Measurements from ENCODE around the gene ZNF474. TPM values are rescaled to one million over a fixed set of nuclear protein-coding genes. Genes with fewer than 3 reads are reported as not detected.

ZNF474 gene
- total and polyA plus RNA-seq, 5 experiments from 2014 or later = 0.42 to 0.47 TPM; not detected in 3

DNA sequence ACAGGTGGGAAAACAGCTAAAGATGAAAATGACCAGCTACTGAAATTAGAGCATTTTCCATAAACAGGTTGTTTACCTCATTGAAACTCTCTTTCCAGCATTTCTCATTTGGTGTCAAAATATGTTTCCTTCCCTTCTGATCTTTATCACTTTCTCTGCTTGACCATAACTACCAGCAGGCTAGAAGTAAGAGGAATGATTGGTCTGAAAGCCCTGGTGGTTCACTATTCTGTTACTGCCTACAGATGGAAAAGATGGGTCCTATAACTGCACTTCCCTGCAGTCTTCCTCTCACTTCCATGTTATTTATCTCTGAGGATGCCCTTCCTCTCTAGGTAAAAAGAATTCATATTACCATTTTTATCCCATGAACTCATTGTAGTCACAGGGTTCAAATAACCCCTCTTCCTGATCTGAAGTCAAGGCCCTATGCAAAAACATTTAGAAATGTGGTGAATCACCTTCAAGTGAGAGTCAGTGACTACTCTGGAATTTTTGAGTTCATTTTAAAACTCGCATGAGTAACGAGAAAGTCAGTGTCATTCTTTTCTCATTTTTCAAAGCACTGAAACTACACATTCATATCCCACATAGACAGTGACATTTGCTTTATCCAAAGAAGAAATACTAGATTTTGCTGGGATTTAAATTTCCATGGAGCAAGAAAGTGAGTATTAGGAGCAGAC, 51.7 kb downstream of the ZNF474 start:
- DNase-seq (no peak), ATAC-seq (no peak)
- H3K9me3 Mint-ChIP-seq = peaks cover 0 to 3% (median 0%) of the 10 kb centered on the region in 9 donors
- H3K36me3 Mint-ChIP-seq = no peaks in the 10 kb centered on the region
- POLR2A ChIA-PET = no interaction called here
- H3K4me3 Mint-ChIP-seq = no peak overlapping the region
- H3K27ac Mint-ChIP-seq = no peak overlapping the region
- no peaks in the 10 kb centered on the region for H3K4me1 Mint-ChIP-seq
- peaks cover 0 to 17% (median 2%) of the 10 kb centered on the region in 5 donors for H3K27me3 Mint-ChIP-seq

DNA sequence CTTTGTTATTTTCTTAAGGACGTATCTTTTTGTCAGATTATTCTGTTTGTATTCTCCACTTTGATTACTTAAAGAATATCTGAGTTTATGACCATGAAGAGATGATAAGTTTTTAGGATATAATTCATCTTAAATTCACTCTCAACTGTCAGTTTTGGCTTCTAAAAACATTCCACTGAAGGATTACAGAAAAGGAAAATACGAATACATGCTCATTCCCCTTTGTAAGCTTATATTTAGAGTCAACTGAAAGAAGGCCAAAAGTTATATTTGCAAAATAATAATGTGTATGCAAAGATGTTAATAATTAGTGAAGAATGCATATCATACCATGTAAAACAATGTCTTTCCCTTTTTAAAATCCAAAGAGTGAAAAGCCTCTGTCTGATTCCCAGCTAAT, 52.5 kb downstream of the ZNF474 start:
- H3K4me3 Mint-ChIP-seq = no peak overlapping the region
- no peaks in the 10 kb centered on the region for H3K4me1 Mint-ChIP-seq
- POLR2A ChIA-PET = no interaction called here
- H3K27me3 Mint-ChIP-seq = peaks cover 0 to 20% (median 2%) of the 10 kb centered on the region in 5 donors
- peaks cover 0 to 3% (median 0%) of the 10 kb centered on the region in 9 donors for H3K9me3 Mint-ChIP-seq
- ATAC-seq (no peak), DNase-seq (no peak)
- no peaks in the 10 kb centered on the region for H3K36me3 Mint-ChIP-seq
- H3K27ac Mint-ChIP-seq = no peak overlapping the region

DNA sequence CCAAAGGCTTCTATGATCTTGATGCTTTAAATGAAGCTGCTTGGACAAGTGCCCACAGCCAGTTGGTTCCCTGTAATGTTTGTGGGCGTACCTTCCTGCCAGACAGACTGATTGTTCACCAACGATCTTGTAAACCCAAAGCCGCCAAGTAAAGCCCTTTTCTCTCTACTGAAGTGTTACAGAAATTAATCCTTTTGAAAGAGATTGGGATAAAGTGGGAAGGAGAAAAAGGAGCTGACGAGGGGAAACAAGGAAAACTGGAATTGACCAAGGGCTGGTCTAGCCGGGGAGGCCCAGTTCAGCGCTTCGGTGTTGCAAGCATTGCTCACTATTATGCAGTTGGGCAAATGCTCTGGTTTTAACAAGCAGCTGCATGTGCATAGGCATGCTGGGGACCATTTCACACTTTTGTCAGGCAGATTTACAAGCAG, 53.2 kb downstream of the ZNF474 start:
- ATAC-seq (no peak), DNase-seq (no peak)
- Mint-ChIP-seq H3K9me3 (peaks cover 0 to 3% (median 0%) of the 10 kb centered on the region in 9 donors), H3K27ac (no peak overlapping the region), H3K27me3 (peaks cover 0 to 23% (median 2%) of the 10 kb centered on the region in 5 donors), H3K4me1 (no peaks in the 10 kb centered on the region), H3K4me3 (no peak overlapping the region), H3K36me3 (no peaks in the 10 kb centered on the region)
- POLR2A ChIA-PET = no interaction called here

DNA sequence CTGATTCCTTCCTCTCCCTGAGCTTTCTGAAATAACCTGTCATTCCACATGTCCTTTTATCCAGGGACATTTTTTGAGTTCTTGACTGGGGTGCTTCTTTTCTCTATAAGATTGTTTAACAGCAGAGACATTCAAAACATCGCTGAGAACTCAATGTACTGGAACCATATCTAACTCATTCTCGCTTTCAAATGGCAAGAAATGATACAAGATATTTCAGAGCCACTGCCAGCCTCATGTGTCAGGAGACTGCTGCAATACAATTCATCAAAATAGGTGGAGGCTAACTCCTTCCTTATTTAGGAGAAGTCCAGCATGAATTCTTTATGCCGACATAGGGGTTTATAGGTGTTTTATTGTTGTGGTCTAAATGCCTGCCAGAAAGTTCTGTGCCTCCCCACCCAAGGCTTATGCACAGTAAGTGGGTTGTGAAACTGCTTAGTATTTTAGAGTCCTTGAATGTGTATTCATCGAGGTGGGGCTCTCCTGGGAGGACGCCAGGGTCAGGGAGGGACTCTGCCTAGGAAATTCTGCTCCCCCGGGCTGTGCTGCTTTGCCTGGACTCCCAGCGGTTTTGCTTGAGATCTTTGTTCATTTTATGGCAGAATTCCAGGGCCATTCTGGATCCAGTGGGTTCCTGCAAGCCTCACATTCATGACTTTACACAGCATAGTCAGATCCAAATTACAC, 53.9 kb downstream of the ZNF474 start:
- no peak overlapping the region for H3K27ac Mint-ChIP-seq
- peaks cover 0 to 3% (median 0%) of the 10 kb centered on the region in 9 donors for H3K9me3 Mint-ChIP-seq
- peaks cover 0 to 24% (median 2%) of the 10 kb centered on the region in 5 donors for H3K27me3 Mint-ChIP-seq
- no peak overlapping the region for H3K4me3 Mint-ChIP-seq
- DNase-seq = no peak
- ATAC-seq = no peak
- no peaks in the 10 kb centered on the region for H3K4me1 Mint-ChIP-seq
- H3K36me3 Mint-ChIP-seq = no peaks in the 10 kb centered on the region
- POLR2A ChIA-PET = no interaction called here

DNA sequence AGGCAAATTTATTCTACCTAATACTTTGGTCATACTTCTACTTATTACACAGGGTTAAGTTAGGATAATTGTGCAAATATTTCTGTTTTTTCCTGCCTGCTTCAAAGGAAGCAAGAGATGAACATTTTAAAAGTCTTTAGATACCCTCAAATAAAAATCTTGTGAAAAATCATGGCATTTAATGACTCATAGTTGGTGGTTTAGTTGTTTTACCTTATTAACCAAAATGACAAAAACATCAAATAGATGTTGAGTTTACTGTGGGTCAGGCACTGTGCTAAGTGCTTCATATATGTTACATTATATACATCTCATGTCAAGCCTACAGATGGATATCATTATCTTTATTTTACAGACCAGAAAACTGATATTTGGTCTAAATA, 54.4 kb downstream of the ZNF474 start:
- DNase-seq (no peak), ATAC-seq (no peak)
- H3K4me1 Mint-ChIP-seq = no peaks in the 10 kb centered on the region
- H3K4me3 Mint-ChIP-seq = no peak overlapping the region
- H3K27me3 Mint-ChIP-seq = peaks cover 0 to 23% (median 2%) of the 10 kb centered on the region in 5 donors
- H3K9me3 Mint-ChIP-seq = peaks cover 0 to 2% (median 0%) of the 10 kb centered on the region in 9 donors
- no peak overlapping the region for H3K27ac Mint-ChIP-seq
- H3K36me3 Mint-ChIP-seq = no peaks in the 10 kb centered on the region
- POLR2A ChIA-PET = no interaction called here

DNA sequence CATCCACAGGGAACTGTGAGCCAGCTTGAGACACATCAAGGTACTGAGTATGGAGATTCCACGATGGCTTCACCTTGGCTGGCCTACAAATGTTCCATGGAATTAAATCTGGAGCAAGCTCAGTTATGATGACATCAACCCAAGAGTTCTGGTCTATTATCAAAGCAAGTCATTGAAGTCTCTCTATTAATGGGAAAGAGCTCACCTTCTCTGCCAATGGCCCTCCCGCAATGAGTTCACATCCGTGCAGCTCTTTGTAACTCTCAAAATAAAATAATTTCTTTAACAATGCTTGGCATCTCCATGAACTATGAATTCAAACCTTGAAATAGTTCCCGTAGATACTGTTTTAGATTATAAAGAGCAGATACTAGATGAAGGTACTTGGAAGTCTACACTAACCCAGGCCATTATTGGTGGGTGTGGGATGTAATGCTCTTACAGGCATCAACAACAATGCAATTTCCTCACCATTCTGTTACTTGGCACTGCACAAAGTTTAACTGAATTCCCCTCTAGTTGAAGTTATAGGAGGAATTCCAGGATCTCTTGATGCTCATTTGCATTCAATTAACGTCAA, 55.4 kb downstream of the ZNF474 start:
- H3K4me1 Mint-ChIP-seq = no peaks in the 10 kb centered on the region
- DNase-seq (no peak), ATAC-seq (no peak)
- no peak overlapping the region for H3K27ac Mint-ChIP-seq
- no peaks in the 10 kb centered on the region for H3K36me3 Mint-ChIP-seq
- POLR2A ChIA-PET = no interaction called here
- H3K9me3 Mint-ChIP-seq = peaks cover 0 to 2% (median 0%) of the 10 kb centered on the region in 9 donors
- H3K4me3 Mint-ChIP-seq = no peak overlapping the region
- peaks cover 0 to 24% (median 2%) of the 10 kb centered on the region in 5 donors for H3K27me3 Mint-ChIP-seq

DNA sequence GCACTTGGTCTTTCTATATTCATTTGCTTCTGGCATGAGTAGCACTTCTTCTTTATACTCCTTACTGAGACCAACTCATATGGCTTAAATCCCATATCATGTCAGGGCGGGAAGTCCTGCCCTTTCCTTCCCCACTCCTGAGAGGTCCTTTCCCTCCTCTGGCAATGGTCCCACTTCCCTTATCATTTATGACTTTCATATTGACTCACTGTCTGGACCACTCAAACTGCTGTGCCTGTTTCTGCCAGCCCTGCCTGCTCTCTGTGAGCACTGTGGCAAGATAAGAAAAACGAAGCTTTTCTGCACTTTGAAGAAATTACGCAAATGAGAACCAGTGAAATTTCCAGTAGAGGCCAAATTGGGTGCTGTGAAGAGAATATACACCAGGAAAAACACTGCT, 58.1 kb downstream of the ZNF474 start:
- H3K27me3 Mint-ChIP-seq = peaks cover 4 to 33% (median 12%) of the 10 kb centered on the region in 5 donors
- H3K27ac Mint-ChIP-seq = no peak overlapping the region
- H3K4me3 Mint-ChIP-seq = no peak overlapping the region
- no peaks in the 10 kb centered on the region for H3K4me1 Mint-ChIP-seq
- no peaks in the 10 kb centered on the region for H3K36me3 Mint-ChIP-seq
- ATAC-seq (no peak), DNase-seq (no peak)
- peaks cover 0 to 2% (median 0%) of the 10 kb centered on the region in 9 donors for H3K9me3 Mint-ChIP-seq
- POLR2A ChIA-PET = no interaction called here

DNA sequence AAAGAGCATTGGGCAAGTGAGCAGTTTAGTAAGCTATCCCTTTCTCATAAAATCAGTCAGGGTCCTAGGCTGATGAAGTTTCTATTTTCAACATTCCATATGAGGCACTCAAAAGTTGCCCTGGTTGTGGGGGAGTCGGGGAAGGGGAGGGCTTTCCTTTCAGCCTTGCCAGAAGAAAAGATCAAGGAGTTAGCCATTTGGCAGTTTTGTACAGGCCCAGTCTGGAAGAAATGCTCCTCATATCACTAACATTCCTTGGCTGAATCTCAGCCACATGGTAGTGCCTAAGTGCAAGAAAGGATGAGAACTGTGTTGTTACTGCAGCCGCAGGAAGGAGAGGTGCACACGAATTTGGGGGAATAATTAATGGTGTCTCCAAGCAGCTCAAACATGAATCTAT, 60.8 kb downstream of the ZNF474 start:
- no peaks in the 10 kb centered on the region for H3K4me1 Mint-ChIP-seq
- peaks cover 10 to 47% (median 15%) of the 10 kb centered on the region in 5 donors for H3K27me3 Mint-ChIP-seq
- ATAC-seq (no peak), DNase-seq (no peak)
- peaks cover 0 to under 1% (median 0%) of the 10 kb centered on the region in 9 donors for H3K9me3 Mint-ChIP-seq
- POLR2A ChIA-PET = no interaction called here
- no peak overlapping the region for H3K27ac Mint-ChIP-seq
- no peak overlapping the region for H3K4me3 Mint-ChIP-seq
- H3K36me3 Mint-ChIP-seq = no peaks in the 10 kb centered on the region

DNA sequence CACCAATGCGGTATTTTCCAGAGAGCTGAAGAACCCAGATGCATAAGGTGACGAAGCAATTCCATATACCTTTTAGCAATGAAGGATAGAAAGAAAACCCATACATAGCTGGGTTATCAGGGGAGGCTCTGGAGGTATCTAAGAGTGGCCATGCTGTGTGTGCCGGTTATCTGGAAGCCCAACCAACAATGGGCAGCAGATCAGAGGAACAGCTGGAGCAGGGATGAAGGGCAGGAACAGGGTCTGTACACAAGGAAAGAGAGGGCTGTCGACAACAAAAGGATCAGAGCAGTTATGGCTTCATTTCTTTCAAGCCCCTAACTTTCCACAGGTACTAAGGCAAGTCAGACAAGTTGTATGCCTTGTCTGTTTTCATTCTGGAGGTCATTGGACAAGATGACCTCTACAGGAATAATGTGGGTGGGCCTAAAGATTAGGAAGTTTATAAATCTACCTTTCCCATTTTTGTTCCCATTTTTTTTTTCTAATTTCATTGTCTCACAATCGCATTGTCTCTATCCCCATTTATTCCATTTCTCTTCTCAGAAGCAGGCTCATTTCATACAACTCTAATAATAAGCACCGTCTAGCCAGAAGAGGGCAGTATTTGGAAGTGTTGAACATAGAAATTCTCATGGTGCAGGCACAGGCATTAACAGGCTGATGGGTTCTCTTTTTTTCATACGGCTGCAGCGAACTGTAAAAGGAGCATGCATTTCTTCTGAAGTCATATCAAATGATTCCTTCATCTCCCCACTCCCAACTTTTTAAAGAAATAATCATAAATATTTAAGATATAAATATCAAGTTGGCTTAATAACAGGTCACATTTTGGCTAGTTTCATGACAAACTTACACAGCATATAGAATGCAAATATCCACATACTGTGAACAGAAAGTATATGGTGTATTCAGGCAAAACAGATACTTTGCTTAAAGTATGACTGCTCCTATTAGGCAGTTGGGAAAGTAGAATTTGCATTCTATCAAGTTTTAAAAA, 63.5 kb downstream of the ZNF474 start:
- DNase-seq (peak in 3 of 10 donors; percentile 1 to 13 (median 12)), ATAC-seq (no peak)
- POLR2A ChIA-PET = no interaction called here
- H3K36me3 Mint-ChIP-seq = no peaks in the 10 kb centered on the region
- no peaks in the 10 kb centered on the region for H3K9me3 Mint-ChIP-seq
- no peaks in the 10 kb centered on the region for H3K4me1 Mint-ChIP-seq
- H3K27me3 Mint-ChIP-seq = peaks cover 10 to 47% (median 15%) of the 10 kb centered on the region in 5 donors
- no peak overlapping the region for H3K27ac Mint-ChIP-seq
- no peak overlapping the region for H3K4me3 Mint-ChIP-seq

DNA sequence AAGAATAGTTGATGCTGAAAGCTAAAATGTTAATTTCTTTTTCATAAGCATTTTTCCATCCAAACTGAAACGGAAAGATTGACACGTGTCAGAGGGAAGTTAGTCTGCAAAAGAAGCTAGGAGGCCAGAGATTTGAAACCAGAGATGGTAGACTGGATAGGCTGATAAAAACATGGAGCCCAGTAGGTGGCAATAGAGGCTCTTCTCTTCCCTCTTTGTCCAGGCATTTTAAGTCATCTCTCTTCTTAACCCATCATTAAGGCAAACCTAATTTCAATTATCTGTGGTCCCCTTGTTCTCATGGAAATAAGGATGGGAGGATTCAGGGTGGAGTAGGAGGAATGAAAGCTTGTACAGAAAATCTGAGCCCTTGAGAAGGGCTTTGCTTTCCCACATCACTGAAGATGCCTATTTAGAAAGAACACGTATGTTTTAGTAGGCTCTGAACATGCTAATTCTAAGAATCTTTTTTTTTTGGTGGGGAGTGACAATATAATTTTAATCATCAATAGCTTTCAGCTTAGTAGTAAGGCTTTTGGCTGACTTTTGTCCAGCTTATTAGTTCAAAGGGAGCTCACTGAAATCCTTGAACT, 66.6 kb downstream of the ZNF474 start:
- H3K4me1 Mint-ChIP-seq = no peaks in the 10 kb centered on the region
- peaks cover 9 to 52% (median 14%) of the 10 kb centered on the region in 5 donors for H3K27me3 Mint-ChIP-seq
- POLR2A ChIA-PET = no interaction called here
- no peak overlapping the region for H3K4me3 Mint-ChIP-seq
- H3K9me3 Mint-ChIP-seq = no peaks in the 10 kb centered on the region
- ATAC-seq (no peak), DNase-seq (no peak)
- no peaks in the 10 kb centered on the region for H3K36me3 Mint-ChIP-seq
- H3K27ac Mint-ChIP-seq = no peak overlapping the region

DNA sequence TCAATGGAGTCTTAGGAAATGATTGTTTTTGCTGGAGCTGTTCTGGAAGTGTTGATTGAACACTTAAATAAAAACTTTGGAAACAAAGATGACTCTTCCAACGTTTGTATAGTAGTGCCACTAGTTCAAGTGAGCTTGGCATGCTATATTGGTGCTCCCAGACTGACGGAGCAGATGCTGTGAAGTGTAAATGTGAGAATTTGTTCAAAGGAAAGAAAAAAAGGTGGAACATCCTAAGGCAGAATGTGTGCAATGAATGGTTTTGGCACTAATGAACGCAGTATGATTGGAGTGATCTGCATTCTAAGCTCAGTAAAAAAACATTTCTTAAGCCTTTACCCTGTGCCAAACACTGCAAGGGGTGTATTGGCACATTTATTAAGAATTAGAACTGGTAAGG, 69.8 kb downstream of the ZNF474 start:
- no peaks in the 10 kb centered on the region for H3K36me3 Mint-ChIP-seq
- no peak for ATAC-seq
- H3K27ac Mint-ChIP-seq = no peak overlapping the region
- POLR2A ChIA-PET = no interaction called here
- no peak overlapping the region for H3K4me3 Mint-ChIP-seq
- H3K9me3 Mint-ChIP-seq = no peaks in the 10 kb centered on the region
- H3K27me3 Mint-ChIP-seq = peaks cover 0 to 19% (median 0%) of the 10 kb centered on the region in 5 donors
- no peaks in the 10 kb centered on the region for H3K4me1 Mint-ChIP-seq
- DNase-seq = no peak

DNA sequence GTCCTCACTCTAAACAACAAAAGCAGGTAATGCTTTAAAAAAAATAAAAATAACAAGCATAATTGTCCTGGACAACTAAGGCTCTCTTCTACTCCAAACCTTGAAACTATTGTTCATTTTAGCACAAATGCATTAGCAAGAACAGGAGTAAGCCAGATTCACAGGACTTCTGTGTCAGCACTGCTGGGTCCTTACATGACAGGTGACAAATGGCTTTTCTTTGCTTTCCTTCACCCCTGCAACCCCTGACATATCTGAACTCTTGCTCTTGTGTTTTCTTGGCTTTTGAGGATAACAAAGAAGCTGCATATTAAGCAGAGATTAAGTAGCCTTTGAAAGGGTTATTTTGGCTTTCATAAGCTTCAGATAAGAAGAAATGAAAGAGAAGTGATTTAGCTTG, 71.1 kb downstream of the ZNF474 start:
- DNase-seq = no peak
- no peak overlapping the region for H3K4me3 Mint-ChIP-seq
- H3K36me3 Mint-ChIP-seq = no peaks in the 10 kb centered on the region
- peaks cover 0 to 3% (median 0%) of the 10 kb centered on the region in 9 donors for H3K9me3 Mint-ChIP-seq
- H3K4me1 Mint-ChIP-seq = no peaks in the 10 kb centered on the region
- H3K27me3 Mint-ChIP-seq = peaks cover 0 to 21% (median under 1%) of the 10 kb centered on the region in 5 donors
- no peak for ATAC-seq
- no peak overlapping the region for H3K27ac Mint-ChIP-seq
- POLR2A ChIA-PET = no interaction called here
